Measurements from ENCODE around the gene SERPINB11.
"Not testable (repeated sequence)": the region's sequence is repeated elsewhere in the genome, so short reads cannot be mapped to it uniquely, and the experiment has no call there.

Gene SERPINB11, protein sequence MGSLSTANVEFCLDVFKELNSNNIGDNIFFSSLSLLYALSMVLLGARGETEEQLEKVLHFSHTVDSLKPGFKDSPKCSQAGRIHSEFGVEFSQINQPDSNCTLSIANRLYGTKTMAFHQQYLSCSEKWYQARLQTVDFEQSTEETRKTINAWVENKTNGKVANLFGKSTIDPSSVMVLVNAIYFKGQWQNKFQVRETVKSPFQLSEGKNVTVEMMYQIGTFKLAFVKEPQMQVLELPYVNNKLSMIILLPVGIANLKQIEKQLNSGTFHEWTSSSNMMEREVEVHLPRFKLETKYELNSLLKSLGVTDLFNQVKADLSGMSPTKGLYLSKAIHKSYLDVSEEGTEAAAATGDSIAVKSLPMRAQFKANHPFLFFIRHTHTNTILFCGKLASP

DNA sequence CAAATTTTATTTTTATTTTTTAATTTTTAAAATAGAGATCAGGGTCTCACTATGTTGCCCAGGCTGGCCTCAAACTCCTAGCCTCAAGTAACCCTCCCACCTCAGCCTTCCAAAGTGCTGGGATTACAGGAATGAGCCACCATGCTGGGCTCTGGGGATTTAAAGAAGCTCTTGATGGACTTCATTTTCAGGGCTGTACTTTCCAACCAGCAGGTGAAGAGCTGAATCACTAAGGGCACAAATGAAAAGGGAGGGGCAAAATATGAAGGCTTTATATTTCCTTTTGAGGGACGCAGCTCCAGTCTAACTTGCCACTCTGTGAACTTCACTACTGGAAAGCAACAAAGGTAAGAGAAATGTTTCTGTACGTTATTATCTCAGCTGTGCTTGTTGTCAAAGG, at the start of gene SERPINB11:
SERPINB11 (plus strand) TSS at position 301 of the 400 bp plus-strand sequence. CDS start 7,234 bp downstream, outside the sequence.
- TF ChIP-seq, protein P1, sequence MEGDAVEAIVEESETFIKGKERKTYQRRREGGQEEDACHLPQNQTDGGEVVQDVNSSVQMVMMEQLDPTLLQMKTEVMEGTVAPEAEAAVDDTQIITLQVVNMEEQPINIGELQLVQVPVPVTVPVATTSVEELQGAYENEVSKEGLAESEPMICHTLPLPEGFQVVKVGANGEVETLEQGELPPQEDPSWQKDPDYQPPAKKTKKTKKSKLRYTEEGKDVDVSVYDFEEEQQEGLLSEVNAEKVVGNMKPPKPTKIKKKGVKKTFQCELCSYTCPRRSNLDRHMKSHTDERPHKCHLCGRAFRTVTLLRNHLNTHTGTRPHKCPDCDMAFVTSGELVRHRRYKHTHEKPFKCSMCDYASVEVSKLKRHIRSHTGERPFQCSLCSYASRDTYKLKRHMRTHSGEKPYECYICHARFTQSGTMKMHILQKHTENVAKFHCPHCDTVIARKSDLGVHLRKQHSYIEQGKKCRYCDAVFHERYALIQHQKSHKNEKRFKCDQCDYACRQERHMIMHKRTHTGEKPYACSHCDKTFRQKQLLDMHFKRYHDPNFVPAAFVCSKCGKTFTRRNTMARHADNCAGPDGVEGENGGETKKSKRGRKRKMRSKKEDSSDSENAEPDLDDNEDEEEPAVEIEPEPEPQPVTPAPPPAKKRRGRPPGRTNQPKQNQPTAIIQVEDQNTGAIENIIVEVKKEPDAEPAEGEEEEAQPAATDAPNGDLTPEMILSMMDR (IDR thresholded peaks at IDR 0.05): no peak

DNA sequence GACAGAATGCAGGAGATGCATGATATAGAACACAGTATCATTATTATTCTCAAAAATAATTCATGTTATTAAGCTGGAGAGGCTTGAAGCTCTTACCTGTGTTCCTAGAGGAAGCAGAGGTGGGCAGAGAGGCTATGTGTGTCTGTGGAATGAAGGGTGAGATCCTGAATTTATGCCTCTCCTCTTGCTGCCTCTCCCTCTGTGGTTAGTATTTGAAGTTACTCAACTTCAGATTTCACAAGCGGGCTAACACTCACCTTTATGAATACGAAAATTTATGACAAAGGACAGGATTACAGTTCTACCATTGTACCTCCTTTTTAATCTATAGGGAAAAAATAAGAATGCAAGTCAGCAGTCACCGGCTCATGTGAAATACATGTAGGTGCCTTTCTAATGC, 41.0 kb upstream of the SERPINB11 start, which contains the start of gene SERPINB3:
SERPINB3 (minus strand) TSS at position 144 of the 400 bp plus-strand sequence. CDS start 677 bp downstream, outside the sequence.
- TF ChIP-seq, protein P1 (IDR thresholded peaks at IDR 0.05): not testable (repeated sequence)

DNA sequence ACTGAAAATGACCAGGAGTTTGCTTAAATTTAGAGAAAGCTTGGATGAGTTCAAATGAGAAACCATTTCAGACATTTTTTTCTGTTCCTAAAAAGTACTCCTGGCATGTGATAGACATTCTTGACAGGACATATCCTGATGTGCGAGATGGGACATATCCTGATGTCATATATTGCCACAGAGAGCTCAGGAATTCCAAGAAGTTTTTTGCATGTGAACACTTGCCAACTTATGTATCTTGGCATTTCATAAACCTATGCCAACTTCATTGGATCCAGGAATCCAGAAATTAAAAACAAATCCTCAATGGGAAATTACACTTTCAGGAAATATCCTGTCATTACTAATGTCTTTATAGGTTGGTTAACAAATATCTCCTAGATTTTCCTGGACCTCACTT, 38.2 kb upstream of the SERPINB11 start:
- TF ChIP-seq, protein P1 (IDR thresholded peaks at IDR 0.05): no peak

DNA sequence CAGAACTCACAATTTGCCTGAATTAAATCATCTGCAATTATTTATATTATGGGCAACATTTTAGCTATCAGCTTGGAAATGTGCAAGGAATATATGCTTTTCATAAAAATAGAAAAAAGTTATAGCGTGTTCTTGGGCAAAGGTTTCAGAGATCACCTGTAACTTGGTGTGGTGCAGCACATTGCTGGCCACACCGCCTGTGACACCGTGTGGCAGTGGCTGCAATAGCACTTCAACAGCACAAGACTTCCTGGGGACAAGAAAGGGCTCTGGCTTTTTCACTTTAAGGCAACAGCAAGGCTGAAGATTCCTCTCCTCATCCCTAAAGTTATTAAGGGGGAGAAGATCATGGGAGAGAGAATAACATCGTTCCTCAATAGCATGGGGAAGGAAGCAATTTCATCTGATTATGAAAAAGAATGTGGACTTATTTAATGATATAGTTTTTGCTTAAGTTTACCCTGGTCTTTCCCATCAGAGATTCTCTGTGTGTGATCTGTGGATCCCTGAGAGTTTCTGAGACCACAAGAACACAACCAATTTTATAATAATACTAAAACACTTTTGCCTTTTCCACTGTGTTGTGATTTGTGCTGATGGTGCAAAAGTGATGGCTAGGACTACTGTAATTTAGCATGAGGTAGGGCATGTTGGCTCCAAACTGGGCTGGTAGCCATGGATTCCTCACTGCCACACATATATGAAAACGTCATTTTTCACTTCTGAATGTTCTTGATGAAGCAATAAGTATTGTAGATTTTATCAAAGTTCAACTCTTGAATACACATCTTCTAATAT, 26.0 kb upstream of the SERPINB11 start:
- TF ChIP-seq, protein P1 (IDR thresholded peaks at IDR 0.05): peak; percentile 83

DNA sequence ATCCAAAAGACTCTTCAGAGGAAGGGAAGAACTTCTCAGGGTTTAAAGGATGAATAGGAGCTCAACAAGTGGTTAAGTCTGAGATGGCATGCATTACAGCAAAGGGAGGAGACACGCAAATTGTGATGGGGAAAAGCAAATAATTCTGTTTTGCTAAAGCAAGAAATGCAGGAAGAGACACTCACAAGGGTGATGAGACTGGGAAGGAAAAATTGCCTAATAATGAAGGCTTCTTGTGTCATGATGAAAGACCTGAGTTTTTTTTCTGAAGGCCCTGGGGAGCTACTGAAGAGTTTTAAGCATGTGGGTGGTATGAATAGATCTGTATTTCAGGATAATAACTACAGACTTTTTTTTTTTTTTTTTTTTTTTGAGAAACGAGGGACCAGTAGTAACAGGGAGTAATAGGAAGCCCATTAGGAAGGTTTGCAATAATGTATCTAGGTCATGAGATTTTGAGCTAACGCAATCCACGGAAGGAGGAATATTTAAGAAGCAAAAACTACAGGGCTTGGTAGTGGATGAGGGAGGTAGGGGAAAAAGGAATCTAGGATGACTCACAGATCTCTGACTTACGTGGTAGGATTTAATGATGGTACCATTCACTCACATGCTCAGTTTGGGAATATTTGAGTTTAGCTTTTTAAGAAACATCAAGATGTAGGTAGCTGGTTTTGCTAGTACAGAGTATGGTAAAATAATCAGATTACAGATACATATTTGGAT, 25.1 kb upstream of the SERPINB11 start:
- TF ChIP-seq, protein P1 (IDR thresholded peaks at IDR 0.05): no peak

DNA sequence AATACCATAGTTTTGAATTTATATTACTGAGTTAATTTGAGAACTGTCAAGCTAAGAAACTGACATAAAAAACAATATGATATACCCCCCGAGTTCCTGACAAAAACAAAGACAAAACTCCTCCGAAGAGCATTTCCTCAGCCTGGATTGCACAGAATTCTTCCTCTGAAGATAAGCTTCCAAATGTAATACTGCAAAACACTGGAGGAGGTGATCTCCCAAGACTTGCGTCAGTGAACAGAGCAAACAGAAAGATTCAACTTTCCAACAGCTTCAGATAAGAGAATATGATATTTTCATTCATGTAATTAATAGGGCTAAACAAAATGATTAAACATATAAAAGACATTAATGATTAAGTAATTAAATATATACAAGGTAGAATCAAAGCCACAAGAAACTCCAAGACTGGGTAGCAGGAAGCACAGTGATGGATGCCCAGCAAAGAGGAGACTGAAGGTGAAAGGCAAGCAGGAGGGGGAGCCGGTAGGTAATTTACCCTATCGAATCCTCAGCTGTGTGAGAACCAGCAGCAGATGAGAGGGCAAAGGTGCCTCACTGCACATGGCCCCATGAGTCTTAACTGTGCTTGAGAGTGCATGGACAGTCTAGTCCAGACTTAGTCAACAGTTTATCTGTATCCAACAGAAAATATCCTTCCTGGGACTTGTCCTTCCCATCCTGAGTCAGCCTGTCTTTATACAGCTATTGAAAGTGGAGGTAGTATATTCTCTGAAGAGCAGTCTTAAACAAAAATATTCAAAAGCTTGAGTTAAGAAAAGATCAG, 22.7 kb upstream of the SERPINB11 start:
- TF ChIP-seq, protein P1 (IDR thresholded peaks at IDR 0.05): no peak

All from LNCAP (cell line).